A549 (cell line): Measurements from ENCODE around the gene RNF225. TPM values are rescaled to one million over a fixed set of nuclear protein-coding genes. Genes with fewer than 3 reads are reported as not detected.

Experiments
- ATAC-seq, 2 experiments: fragments of 200-7000 bp in 1 of 2; fragments of >200 bp in 1 of 2; cut with Nextera tagmentation in 1 of 2; cut with Tn5 transposase in 1 of 2; 3 replicates each; pipeline versions ENCODE4 v1.8.0 to v1.9.1; 2018 to 2020; ENCODE audit warnings: mild to moderate bottlenecking in 1 of 2, moderate library complexity in 1 of 2
- CTCF ChIA-PET: fragments of 300-600 bp; sonication (Branson Sonifier 250); formaldehyde crosslinking; extraction: SDS; loops from one replicate; lab custom pipeline; 2021; ENCODE audit warnings: antibody characterized with exemption, inconsistent platforms; lab: Yijun Ruan, JAX
- POLR2A ChIA-PET: fragments of 350-600 bp; formaldehyde crosslinking; extraction: SDS; loops from one replicate; lab custom pipeline; 2021; ENCODE audit warnings: antibody characterized with exemption, inconsistent platforms; lab: Yijun Ruan, JAX
- DNase-seq, 2 experiments: peaks; one replicate each; pipeline versions ENCODE4 v3.0.0 to v3.0.0-alpha.2; 2011 to 2016; ENCODE audit warnings: low read depth in 1 of 2, low spot score in 1 of 2
- FAIRE-seq: peaks from 2 replicates; lab custom pipeline; 2011; peaks lifted over from hg19 to GRCh38; lab: Jason Lieb, UNC
- H3K27ac ChIP-seq, 2 experiments: fragments of >200 bp; sonication (Bioruptor Twin); formaldehyde crosslinking; 3 replicates each; pipeline ENCODE4 v1.5.1; 2016 to 2017
- H3K4me1 ChIP-seq: fragments of >200 bp; sonication (Bioruptor Twin); formaldehyde crosslinking; 3 replicates; pipeline ENCODE4 v1.6.1; 2016
- H3K4me2 ChIP-seq: fragments of >200 bp; sonication (Bioruptor Twin); formaldehyde crosslinking; 3 replicates; pipeline ENCODE4 v1.6.1; 2016
- H3K4me3 ChIP-seq: fragments of >200 bp; sonication (Bioruptor Twin); formaldehyde crosslinking; 3 replicates; pipeline ENCODE4 v1.5.1; 2016
- H3K9me3 ChIP-seq: fragments of >200 bp; sonication (Bioruptor Twin); formaldehyde crosslinking; 3 replicates; pipeline ENCODE4 v1.6.1; 2016
- E2F6 ChIP-seq: IDR thresholded peaks from 2 replicates; pipeline ENCODE4 v1.6.1; 2012; ENCODE audit warnings: low read depth, borderline replicate concordance
- EHF ChIP-seq: fragments of 250-450 bp; sonication (Bioruptor Pico); IDR thresholded peaks from 2 replicates; pipeline ENCODE4 v1.5.0; 2020; ENCODE audit warnings: mild to moderate bottlenecking
- HEYL ChIP-seq: fragments of 250-450 bp; sonication (Bioruptor Pico); IDR thresholded peaks from 2 replicates; pipeline ENCODE4 v1.8.0; 2021; ENCODE audit warnings: mild to moderate bottlenecking, moderate library complexity
- HMGXB4 ChIP-seq: fragments of 250-450 bp; sonication (Bioruptor Pico); IDR thresholded peaks from 2 replicates; pipeline ENCODE4 v1.5.0; 2021; ENCODE audit warnings: mild to moderate bottlenecking, moderate library complexity, borderline replicate concordance
- HOXA7 ChIP-seq: fragments of 250-450 bp; sonication (Bioruptor Pico); IDR thresholded peaks from 2 replicates; pipeline ENCODE4 v1.5.0; 2020; ENCODE audit warnings: mild to moderate bottlenecking, moderate library complexity
- HOXB13 ChIP-seq: fragments of 250-450 bp; sonication (Bioruptor Pico); IDR thresholded peaks from 2 replicates; pipeline ENCODE4 v1.5.0; 2020; ENCODE audit warnings: low read depth, mild to moderate bottlenecking, moderate library complexity
- HOXB5 ChIP-seq: fragments of 250-450 bp; sonication (Bioruptor Pico); IDR thresholded peaks from 2 replicates; pipeline ENCODE4 v1.5.0; 2020; ENCODE audit warnings: mild to moderate bottlenecking, moderate library complexity
- JUN ChIP-seq, 2 experiments: fragments of >200 bp; sonication (Bioruptor Twin); formaldehyde crosslinking; IDR thresholded peaks; 2 replicates in 1 of 2; 3 replicates in 1 of 2; pipeline ENCODE4 v1.6.1; 2016 to 2017
- KDM5A ChIP-seq: fragments of 200-600 bp; sonication (generic); IDR thresholded peaks from 2 replicates; pipeline ENCODE4 v1.6.1; 2016; ENCODE audit warnings: antibody characterized with exemption, mild to moderate bottlenecking
- MAFK ChIP-seq: fragments of 450-650 bp; IDR thresholded peaks from 2 replicates; pipeline ENCODE4 v1.6.1; 2014; ENCODE audit not compliant: partially characterized antibody
- MAZ ChIP-seq: fragments of 150-350 bp; IDR thresholded peaks from 2 replicates; pipeline ENCODE4 v1.6.1; 2014; ENCODE audit warnings: antibody characterized with exemption, low read depth, low read length, borderline replicate concordance
- NR3C1 ChIP-seq: fragments of >200 bp; sonication (Bioruptor Twin); formaldehyde crosslinking; IDR thresholded peaks from 3 replicates; pipeline ENCODE4 v1.6.1; 2017
- PHF8 ChIP-seq: fragments of 200-600 bp; sonication (generic); IDR thresholded peaks from 2 replicates; pipeline ENCODE4 v1.6.1; 2016; ENCODE audit warnings: low read depth, mild to moderate bottlenecking, antibody characterized with exemption, moderate library complexity, borderline replicate concordance
- POLR2A ChIP-seq: IDR thresholded peaks from 2 replicates; pipeline ENCODE4 v1.6.1; 2012; ENCODE audit warnings: mild to moderate bottlenecking, low read length
- POLR2AphosphoS2 ChIP-seq: conservative IDR thresholded peaks from 2 replicates; pipeline ENCODE4 v1.6.1; 2012; ENCODE audit warnings: low read length, improper control_type of control experiment, inconsistent platforms
- RARB ChIP-seq: fragments of 250-450 bp; sonication (Bioruptor Pico); IDR thresholded peaks from 2 replicates; pipeline ENCODE4 v1.8.0; 2021; ENCODE audit warnings: mild to moderate bottlenecking, moderate library complexity
- RCOR1 ChIP-seq: fragments of 150-350 bp; IDR thresholded peaks from 2 replicates; pipeline ENCODE4 v1.6.1; 2014; ENCODE audit warnings: antibody characterized with exemption, low read length, low read depth
- REST ChIP-seq: fragments of 200-600 bp; sonication (generic); IDR thresholded peaks from 2 replicates; pipeline ENCODE4 v1.6.1; 2016; ENCODE audit warnings: antibody characterized with exemption, mild to moderate bottlenecking, moderate library complexity
- RFX5 ChIP-seq: fragments of 450-650 bp; IDR thresholded peaks from 2 replicates; pipeline ENCODE4 v1.7.1; 2014; ENCODE audit warnings: antibody characterized with exemption, mild to moderate bottlenecking, moderate library complexity
- RNF2 ChIP-seq: fragments of 200-600 bp; sonication (generic); IDR thresholded peaks from 2 replicates; pipeline ENCODE4 v1.6.1; 2016; ENCODE audit warnings: low read depth, mild to moderate bottlenecking, antibody characterized with exemption, moderate library complexity, borderline replicate concordance
- SREBF2 ChIP-seq: fragments of 450-650 bp; IDR thresholded peaks from 2 replicates; pipeline ENCODE4 v1.6.1; 2014; ENCODE audit warnings: mild to moderate bottlenecking, moderate library complexity
- TP53 ChIP-seq: fragments of 250-450 bp; sonication (Bioruptor Pico); IDR thresholded peaks from 2 replicates; pipeline ENCODE4 v1.5.0; 2021; ENCODE audit warnings: mild to moderate bottlenecking, moderate library complexity
- ZFP36 ChIP-seq: fragments of 450-650 bp; IDR thresholded peaks from 2 replicates; pipeline ENCODE4 v1.6.1; 2014; ENCODE audit warnings: borderline replicate concordance; ENCODE audit not compliant: partially characterized antibody
- ZNF302 ChIP-seq: fragments of 250-450 bp; sonication (Bioruptor Pico); IDR thresholded peaks from 2 replicates; pipeline ENCODE4 v1.9.0; 2021; ENCODE audit warnings: inconsistent platforms, mild to moderate bottlenecking, moderate library complexity
- ZSCAN20 ChIP-seq: fragments of 250-450 bp; sonication (Bioruptor Pico); IDR thresholded peaks from 2 replicates; pipeline ENCODE4 v1.8.0; 2022; ENCODE audit warnings: mild to moderate bottlenecking, moderate library complexity
- WGBS: methylation state at CpG from one replicate; pipeline ENCODE4 v1.1.6; 2017; ENCODE audit errors: missing lambda C conversion rate; 5-methylcytosine and 5-hydroxymethylcytosine counted together
- polyA plus RNA-seq, 4 experiments: library from polyadenylated mRNA; depleted of rRNA in 3 of 4; stranded (reverse); fragments of >200 nt; fragmentation: RNase III in 1 of 4; extraction: RNeasy Plus Mini Kit Qiagen cat#74134 plus additional on column Dnase treatment in 1 of 4; gene quantifications; 2 replicates in 3 of 4; 3 replicates in 1 of 4; pipeline ENCODE4 v1.2.3, GENCODE V29; 2011 to 2017
- TF ChIP-seq, protein P1 (sequence below): IDR thresholded peaks from 2 replicates; pipeline ENCODE4 v1.6.1; 2012
- TF ChIP-seq, protein P2 (sequence below): fragments of >200 bp; sonication (Bioruptor Twin); formaldehyde crosslinking; IDR thresholded peaks from 2 replicates; pipeline ENCODE4 v1.6.1; 2016
- TF ChIP-seq, protein P3 (sequence below): fragments of 250-450 bp; sonication (Bioruptor Pico); IDR thresholded peaks from 2 replicates; pipeline ENCODE4 v1.5.0; 2020; ENCODE audit warnings: low read depth, mild to moderate bottlenecking, moderate library complexity

The RNF225 gene
- polyA plus RNA-seq, 2 of the 4 experiments (the other 2 are of a cell fraction): not detected

GRCh38 chr19:58346961-58347929 is 48.2 kb upstream of the RNF225 start:
- Histone ChIP-seq H3K27ac (peak overlapping the region; percentile 52 to 82), H3K4me1 (0 out of 3 replicates have a peak, but pooled peaks cover 8% of the 10 kb centered on the region), H3K9me3 (peaks cover 21% of the 10 kb centered on the region), H3K4me3 (peak overlapping the region; percentile 53), H3K4me2 (peak overlapping the region; percentile 90)
- CTCF ChIA-PET: interaction anchor here (0.6 to 2.2 kb wide), 5 partner anchors 13 to 58 kb away, joined by 3 to 14 read pairs (median 4); partner anchors contain the start of gene ZNF497
- peak; percentile 65 to 78 for DNase-seq
- TF ChIP-seq HOXB13 (CRISPR knock-in tag): peak; percentile 32; the same call in 1 of the 2 replicates
- TF ChIP-seq, protein P1, sequence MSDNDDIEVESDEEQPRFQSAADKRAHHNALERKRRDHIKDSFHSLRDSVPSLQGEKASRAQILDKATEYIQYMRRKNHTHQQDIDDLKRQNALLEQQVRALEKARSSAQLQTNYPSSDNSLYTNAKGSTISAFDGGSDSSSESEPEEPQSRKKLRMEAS: peak; percentile 93
- TF ChIP-seq POLR2AphosphoS2: no peak
- TF ChIP-seq JUN (IDR thresholded peaks at IDR 0.05): 0 out of 5 replicates have a peak, but pooled peaks of 1 of the 2 experiments have one; percentile 48
- TF ChIP-seq, protein P2, sequence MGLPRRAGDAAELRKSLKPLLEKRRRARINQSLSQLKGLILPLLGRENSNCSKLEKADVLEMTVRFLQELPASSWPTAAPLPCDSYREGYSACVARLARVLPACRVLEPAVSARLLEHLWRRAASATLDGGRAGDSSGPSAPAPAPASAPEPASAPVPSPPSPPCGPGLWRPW: no peak
- no peak for TF ChIP-seq HMGXB4
- TF ChIP-seq NR3C1: no peak
- no peak for TF ChIP-seq RFX5
- TF ChIP-seq KDM5A: no peak
- TF ChIP-seq HOXB5 (CRISPR knock-in tag): 0 out of 2 replicates have a peak, but pooled peaks have one; percentile 59
- TF ChIP-seq PHF8: peak; percentile 58; the same call in 1 of the 2 replicates
- no peak for TF ChIP-seq ZSCAN20 (CRISPR knock-in tag)
- no peak for TF ChIP-seq MAZ
- TF ChIP-seq RNF2: no peak; the same call in 1 of the 2 replicates
- TF ChIP-seq MAFK: no peak
- no peak for TF ChIP-seq RCOR1
- TF ChIP-seq E2F6: peak; percentile 92
- TF ChIP-seq HOXA7 (CRISPR knock-in tag): no peak
- TF ChIP-seq EHF (CRISPR knock-in tag): no peak
- no peak for TF ChIP-seq ZFP36
- no peak for TF ChIP-seq TP53
- no peak for TF ChIP-seq RARB (CRISPR knock-in tag)
- TF ChIP-seq, protein P3, sequence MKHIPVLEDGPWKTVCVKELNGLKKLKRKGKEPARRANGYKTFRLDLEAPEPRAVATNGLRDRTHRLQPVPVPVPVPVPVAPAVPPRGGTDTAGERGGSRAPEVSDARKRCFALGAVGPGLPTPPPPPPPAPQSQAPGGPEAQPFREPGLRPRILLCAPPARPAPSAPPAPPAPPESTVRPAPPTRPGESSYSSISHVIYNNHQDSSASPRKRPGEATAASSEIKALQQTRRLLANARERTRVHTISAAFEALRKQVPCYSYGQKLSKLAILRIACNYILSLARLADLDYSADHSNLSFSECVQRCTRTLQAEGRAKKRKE (CRISPR knock-in tag): no peak
- no peak for TF ChIP-seq HEYL
- no peak for TF ChIP-seq SREBF2
- TF ChIP-seq POLR2A: peak; percentile 40
- TF ChIP-seq ZNF302 (CRISPR knock-in tag): no peak
- no peak for TF ChIP-seq REST
- peak; percentile 87 to 95 for ATAC-seq
- 26% methylated on average over 45 of the region's 82 CpGs for WGBS
- POLR2A ChIA-PET: interaction anchor here (1.0 to 4.4 kb wide), 5 partner anchors 15 to 164 kb away, joined by 3 to 33 read pairs (median 3); partner anchors contain the start of genes ZNF497, ZNF8 and ZSCAN22
- no peak for FAIRE-seq
